DMS114 treated with DMSO at 0.1 percent for 48 hours (cell line): Measurements from ENCODE around the gene HIPK3.

ENCODE experiments used
- DNase-seq: peaks from one replicate; lab custom pipeline; 2025; ENCODE audit not compliant: unreplicated experiment; lab: John Stamatoyannopoulos, UW

Gene HIPK3

DNA sequence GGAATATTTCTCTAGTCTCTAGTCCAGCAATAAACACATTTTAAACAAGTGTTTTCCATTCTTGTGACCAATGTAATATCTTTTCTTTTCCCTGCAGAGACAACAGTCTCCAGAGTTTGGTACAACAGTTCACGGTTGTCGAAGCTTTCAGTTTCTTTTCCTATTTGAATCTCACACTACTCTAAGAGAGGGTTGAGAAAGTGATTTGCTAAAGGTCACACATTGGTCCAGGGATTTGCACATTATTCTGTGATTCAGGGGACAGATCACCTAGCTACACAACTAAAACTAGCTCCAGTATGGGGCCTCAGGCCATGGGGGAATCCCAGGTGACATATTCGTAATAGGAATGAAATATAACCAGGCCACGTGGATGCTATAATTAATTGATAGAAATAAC, 132.5 kb downstream of the HIPK3 start:
- DNase-seq: no peak

DNA sequence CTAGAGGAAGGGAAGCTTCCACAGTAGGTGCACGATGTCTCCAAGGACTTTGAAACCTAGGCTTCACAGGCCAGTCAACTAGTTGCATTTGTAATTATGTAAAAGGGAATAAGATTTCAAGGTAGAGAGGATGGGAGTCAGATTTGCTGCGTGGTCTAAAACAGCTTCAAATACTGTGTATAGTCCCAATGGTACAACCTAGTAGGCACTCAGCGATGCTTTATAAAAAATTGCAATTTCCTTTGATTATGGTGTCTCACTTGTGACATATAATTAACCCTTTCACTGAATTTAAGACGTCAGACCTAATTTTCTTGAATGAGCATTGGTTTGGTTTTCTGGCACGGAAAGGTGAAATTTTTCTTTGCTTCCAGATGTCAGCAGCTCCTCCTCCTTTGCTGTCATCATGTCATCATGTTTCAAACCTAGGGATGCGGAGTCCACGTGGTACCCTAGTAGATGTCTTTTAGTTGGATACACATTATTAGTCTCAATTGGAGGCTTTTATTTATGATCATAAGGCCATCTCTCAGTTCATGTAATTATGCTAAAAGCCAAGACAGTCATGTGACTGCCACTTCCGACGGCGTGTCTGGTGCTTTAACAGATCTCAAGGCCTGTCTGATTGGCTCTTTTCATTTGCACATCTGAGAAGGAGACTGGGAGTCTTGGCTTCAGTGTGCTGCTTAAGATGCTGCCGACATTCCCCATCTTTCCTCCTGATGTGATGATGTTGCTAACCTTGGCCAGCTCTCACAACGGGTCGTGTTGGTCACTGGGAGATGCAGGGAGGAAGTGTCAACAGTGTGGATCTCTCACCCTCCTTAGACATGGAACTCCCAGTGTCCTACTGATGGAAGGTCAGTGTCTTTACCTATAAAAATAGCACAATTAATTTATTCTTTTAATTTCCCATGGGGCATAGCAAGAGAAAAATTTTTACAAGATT, 134.0 kb downstream of the HIPK3 start:
- no peak for DNase-seq

DNA sequence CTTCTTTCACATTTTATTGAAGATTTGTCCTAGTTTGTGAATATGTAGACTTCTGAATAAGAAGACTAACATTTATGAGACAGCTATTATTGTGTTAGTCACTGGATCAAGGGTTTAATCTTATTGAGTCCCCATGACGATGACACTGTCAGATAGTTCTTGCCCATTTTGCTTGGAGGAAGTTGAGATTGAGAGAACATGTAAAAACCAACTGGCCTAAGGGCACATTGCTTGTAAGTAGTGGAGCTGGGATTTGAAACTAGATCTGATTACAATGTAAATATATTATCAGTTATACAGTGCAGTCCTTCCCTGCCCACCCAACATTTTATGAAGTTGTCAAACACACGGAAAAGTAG, 134.7 kb downstream of the HIPK3 start:
- no peak for DNase-seq

DNA sequence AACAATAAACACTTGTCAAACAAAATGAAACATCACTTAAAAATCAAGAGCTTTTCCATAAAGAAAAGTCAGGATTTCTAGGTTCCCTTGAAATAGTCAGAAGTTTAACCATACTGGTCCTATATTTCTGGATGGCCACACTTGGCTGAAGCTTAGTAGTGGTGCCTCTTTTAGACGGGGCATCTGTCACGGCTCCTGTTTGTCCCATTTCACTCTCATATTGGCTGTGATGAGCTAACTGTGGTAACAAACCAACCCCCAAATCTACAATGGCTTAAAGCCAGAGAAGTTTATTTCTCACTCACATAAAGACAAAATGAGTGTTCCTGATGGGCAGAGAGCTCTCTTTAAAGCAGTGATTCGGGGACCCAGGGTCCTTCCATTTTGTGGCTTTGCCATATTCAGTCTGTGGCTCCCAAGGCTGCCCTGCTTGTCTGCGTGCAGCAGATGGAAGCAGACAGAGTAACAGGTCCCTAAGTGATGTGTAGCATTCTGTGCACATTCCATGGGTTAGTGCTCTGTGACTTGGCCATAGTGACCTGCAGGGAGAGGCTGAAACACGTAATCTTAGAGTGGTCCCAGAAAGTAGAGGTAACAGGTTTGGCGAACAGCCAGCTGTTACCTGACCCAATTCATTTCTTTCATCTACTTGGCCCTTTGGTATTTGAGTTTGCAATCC, 137.4 kb downstream of the HIPK3 start:
- DNase-seq: no peak

DNA sequence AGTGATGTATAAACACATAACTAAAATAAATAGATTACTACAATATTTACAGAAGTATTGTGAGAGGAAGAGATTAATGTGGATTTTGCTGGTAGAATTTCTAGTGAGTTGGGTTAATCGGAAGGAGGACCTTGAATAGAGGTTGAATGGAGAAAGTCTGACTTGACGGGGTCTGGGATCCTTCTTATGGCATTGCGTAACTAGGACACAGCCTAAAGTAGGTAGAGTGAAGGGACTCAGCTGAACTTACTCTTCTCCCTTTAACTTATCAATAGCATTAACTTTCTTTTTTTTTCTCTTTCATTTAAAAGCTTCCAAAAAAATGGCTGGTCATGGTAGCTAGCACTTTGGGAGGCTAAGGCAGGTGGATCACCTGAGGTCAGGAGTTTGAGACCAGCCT, 139.2 kb downstream of the HIPK3 start:
- DNase-seq: no peak

DNA sequence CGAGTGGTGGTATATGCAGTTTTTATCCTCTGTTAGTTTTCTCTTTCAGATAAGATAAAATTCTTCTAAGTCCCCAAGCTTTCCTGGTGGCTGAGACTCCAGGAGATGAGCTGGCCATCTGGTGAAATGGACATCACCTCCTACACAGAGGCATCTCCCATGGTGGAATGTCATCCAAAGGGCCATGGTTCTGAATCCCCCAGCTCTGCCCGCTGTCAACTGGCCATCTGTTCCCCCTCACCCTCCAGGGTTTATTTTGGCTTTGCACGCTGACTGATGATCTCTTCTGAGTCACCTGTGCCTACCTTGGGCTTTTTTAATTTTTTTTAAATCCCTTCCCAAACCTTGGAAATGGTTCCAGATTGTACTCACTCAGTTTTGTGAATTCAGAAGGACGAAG, 142.2 kb downstream of the HIPK3 start:
- DNase-seq: no peak

DNA sequence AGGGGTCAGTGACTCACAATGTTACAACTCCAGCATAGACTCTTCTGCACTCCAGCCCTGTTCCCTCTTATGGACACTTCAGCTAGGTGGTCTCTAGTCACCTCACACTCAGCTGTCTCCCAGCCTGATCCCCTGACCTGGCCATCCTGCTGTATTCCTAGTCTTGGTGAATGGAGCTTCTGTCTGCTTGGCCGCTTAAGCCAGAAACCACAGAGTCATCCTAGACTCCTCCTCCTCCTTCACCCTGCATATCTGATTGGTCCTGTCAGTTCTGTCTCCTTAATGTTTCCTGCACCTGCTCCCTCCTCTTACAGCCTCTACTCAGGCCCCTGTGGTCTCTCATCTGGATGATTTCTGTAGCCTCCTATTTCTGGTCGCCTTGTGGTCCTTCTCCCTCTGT, 144.9 kb downstream of the HIPK3 start:
- DNase-seq: no peak

DNA sequence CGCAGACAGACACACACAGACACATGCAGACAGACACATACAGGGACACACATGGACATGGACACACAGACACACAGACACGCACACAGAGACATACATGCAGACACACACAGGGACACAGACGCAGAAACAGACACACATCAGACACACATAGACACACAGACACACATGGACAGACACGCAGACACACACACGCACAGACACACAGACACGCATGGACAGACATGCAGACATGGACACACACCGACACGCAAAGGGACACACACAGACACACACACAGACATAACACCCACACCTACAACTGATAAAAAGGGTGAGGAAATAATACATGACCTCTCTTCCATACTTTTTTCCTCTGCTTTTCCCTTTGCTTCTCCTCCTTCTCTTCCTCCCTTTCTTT, 146.2 kb downstream of the HIPK3 start:
- no peak for DNase-seq

DNA sequence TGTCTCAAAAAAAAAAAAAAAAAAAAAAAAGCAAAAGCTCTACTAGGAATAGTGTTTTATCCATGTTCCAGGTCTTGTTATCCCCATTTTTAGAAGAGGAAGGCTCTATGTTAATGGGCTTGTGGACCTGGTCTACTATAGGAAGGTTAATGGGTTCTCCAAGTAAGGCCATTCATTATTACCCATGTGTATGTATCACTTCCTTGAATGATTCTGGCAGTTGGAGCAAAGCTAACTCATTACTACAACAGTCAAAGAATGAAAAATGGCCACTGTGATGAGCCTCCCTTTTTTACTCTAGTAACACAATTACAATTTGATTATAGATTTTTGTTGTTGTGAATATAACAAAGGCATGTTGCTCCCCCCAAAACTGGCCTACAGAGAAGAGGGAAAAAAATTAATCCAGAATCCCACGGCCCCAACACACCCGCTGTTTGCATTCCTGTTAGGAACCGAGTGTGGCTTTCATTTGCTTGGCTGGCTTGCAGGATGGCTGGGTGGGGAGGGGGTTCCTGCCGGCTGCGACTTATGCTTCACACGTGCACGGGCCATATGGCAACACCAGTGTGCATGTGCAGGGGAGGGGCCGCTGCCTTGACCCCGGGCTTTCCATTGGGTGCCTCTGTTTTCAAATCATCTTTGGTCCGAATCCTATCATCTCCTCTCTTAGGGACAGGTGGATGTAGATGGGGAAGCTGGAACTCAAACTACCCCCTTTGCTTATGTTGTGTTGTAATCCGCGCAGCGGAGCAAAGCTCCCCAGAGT, 148.8 kb downstream of the HIPK3 start:
- DNase-seq: no peak
